ENCODE measurements around the gene PLXNA2.

PLXNA2 gene

GRCh38 chr1:208117409-208117808, 126.8 kb downstream of the PLXNA2 start:
- no peak for DNase-seq (ENCODE audit: low read depth, low spot score)

- DNase-seq (ENCODE audit: low read depth, low spot score) = no peak
These were observed 128.1 kb downstream of the PLXNA2 start for GRCh38 chr1:208115924-208116640.

- no peak for DNase-seq (ENCODE audit: low read depth, low spot score)
These were observed 131.2 kb downstream of the PLXNA2 start for GRCh38 chr1:208113011-208113410.

GRCh38 chr1:208112401-208112800, 131.8 kb downstream of the PLXNA2 start:
- no peak for DNase-seq (ENCODE audit: low read depth, low spot score)

- no peak for DNase-seq (ENCODE audit: low read depth, low spot score)
These were observed 132.5 kb downstream of the PLXNA2 start for GRCh38 chr1:208111646-208112190.

GRCh38 chr1:208110296-208110695, 133.9 kb downstream of the PLXNA2 start:
- no peak for DNase-seq (ENCODE audit: low read depth, low spot score)

GRCh38 chr1:208108646-208109330, 135.4 kb downstream of the PLXNA2 start:
- DNase-seq (ENCODE audit: low read depth, low spot score) = no peak

- no peak for DNase-seq (ENCODE audit: low read depth, low spot score)
These were observed 136.0 kb downstream of the PLXNA2 start for GRCh38 chr1:208108213-208108608.

- no peak for DNase-seq (ENCODE audit: low read depth, low spot score)
These were observed 136.6 kb downstream of the PLXNA2 start for GRCh38 chr1:208107425-208108212.

- DNase-seq (ENCODE audit: low read depth, low spot score) = no peak
These were observed 138.0 kb downstream of the PLXNA2 start for GRCh38 chr1:208106218-208106617.

GRCh38 chr1:208105756-208106155, 138.4 kb downstream of the PLXNA2 start:
- DNase-seq (ENCODE audit: low read depth, low spot score) = no peak

- no peak for DNase-seq (ENCODE audit: low read depth, low spot score)
These were observed 140.3 kb downstream of the PLXNA2 start for GRCh38 chr1:208103597-208104513.

- DNase-seq (ENCODE audit: low read depth, low spot score) = no peak
These were observed 142.3 kb downstream of the PLXNA2 start for GRCh38 chr1:208101661-208102431.

GRCh38 chr1:208100906-208101305, 143.3 kb downstream of the PLXNA2 start:
- DNase-seq (ENCODE audit: low read depth, low spot score) = no peak

- no peak for DNase-seq (ENCODE audit: low read depth, low spot score)
These were observed 144.1 kb downstream of the PLXNA2 start for GRCh38 chr1:208100106-208100505.

- no peak for DNase-seq (ENCODE audit: low read depth, low spot score)
These were observed 145.4 kb downstream of the PLXNA2 start for GRCh38 chr1:208098773-208099172.

GRCh38 chr1:208093754-208094719, 150.1 kb downstream of the PLXNA2 start:
- DNase-seq (ENCODE audit: low read depth, low spot score) = no peak

GRCh38 chr1:208093046-208093445, 151.1 kb downstream of the PLXNA2 start:
- DNase-seq (ENCODE audit: low read depth, low spot score) = no peak
